MM.1S (cell line): ENCODE data around the gene CHDH.

Experiments
- CTCF ChIP-seq: fragments of 300-600 bp; sonication (generic); IDR thresholded peaks from 2 replicates; pipeline ENCODE4 v1.5.1; 2016; ENCODE audit warnings: antibody characterized with exemption, low read length, mixed read lengths
- EZH2 ChIP-seq: fragments of 300-600 bp; sonication (generic); optimal IDR thresholded peaks from 2 replicates; pipeline ENCODE3; 2017; ENCODE audit warnings: low read depth, mild to moderate bottlenecking, antibody characterized with exemption, low read length, mixed read lengths
- EZH2phosphoT487 ChIP-seq: fragments of 300-600 bp; sonication (generic); IDR thresholded peaks from 2 replicates; pipeline ENCODE4 v1.6.1; 2018; ENCODE audit warnings: antibody characterized with exemption, low read length

- TF ChIP-seq CTCF: no peak
- TF ChIP-seq EZH2: no peak
- no peak for TF ChIP-seq EZH2phosphoT487
Measured at GRCh38 chr3:53859178-53859577, 13.0 kb upstream of the CHDH start.
